ENCODE measurements around the gene LRRC8E. TPM values are rescaled to one million over a fixed set of nuclear protein-coding genes. Genes with fewer than 3 reads are reported as not detected.

The LRRC8E gene
- total RNA-seq, 1 donor from 2014 or later: 6.6 TPM

DNA sequence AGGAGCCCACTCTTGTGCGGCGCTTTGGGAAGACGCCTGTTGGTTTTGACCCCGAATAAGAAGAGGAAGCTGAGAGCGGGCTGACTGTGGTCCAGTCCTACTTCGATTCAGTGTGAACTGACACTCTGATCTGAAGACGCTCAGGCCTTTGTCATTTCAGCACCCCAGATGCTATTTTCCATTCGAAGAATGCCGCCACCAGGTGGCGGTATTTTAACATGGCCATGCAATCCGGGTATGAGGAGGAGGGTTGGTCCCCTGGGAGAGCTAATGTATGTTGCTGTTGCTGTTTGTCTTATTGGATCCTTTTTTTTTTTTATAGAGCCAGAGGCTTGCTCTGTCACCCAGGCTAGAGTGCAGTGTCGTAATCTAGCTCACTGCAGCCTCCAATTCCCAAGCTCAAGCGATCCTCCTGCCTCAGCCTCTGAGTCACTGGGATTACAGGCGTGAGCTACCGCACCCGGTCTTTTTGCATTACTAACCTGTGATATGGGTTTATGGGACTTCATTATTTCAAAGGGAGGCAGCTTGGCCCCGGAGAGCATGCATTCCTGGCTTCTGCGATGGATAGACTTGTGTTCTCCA lies 56.0 kb downstream of the LRRC8E start:
- peak overlapping the region; percentile 87 for H3K4me3 ChIP-seq (ENCODE audit: insufficient read depth, low read depth, low read length)
- peak overlapping the region; percentile 77 for H2AFZ ChIP-seq (ENCODE audit: low read depth, low read length)
- DNase-seq (ENCODE audit: low read depth) (peak; percentile 57), FAIRE-seq (no peak)
- H3K4me1 ChIP-seq (ENCODE audit: insufficient read depth, low read length): peaks cover 13% of the 10 kb centered on the region
- peak overlapping the region; percentile 82 for H3K27ac ChIP-seq (ENCODE audit: low read depth, low read length)
- H4K20me1 ChIP-seq (ENCODE audit: insufficient read depth, low read length): peaks cover 17% of the 10 kb centered on the region
- Mint-ChIP-seq H3K4me1 (ENCODE audit: low read depth, unreplicated experiment) (peaks cover 5% of the 10 kb centered on the region), H3K27ac (ENCODE audit: unreplicated experiment) (peak overlapping the region; percentile 98), H3K9me3 (ENCODE audit: unreplicated experiment) (peaks cover 3% of the 10 kb centered on the region), H3K36me3 (ENCODE audit: low read depth, unreplicated experiment) (peaks cover 8% of the 10 kb centered on the region), H3K27me3 (ENCODE audit: low read depth, unreplicated experiment) (no peaks in the 10 kb centered on the region), H3K4me3 (ENCODE audit: unreplicated experiment) (peak overlapping the region; percentile 95)
- peaks cover 7% of the 10 kb centered on the region for H3K36me3 ChIP-seq (ENCODE audit: insufficient read depth, low read length)
- H3K79me2 ChIP-seq (ENCODE audit: insufficient read depth, low read length): peaks cover 32% of the 10 kb centered on the region
- peak; percentile 92 for TF ChIP-seq CTCF (IDR thresholded peaks at IDR 0.05; ENCODE audit: insufficient read depth, low read depth, low read length)
- no peak for TF ChIP-seq EZH2 (IDR thresholded peaks at IDR 0.05; ENCODE audit: insufficient read depth, low read length)
- H3K9ac ChIP-seq (ENCODE audit: low read length): peak overlapping the region; percentile 96
- no peaks in the 10 kb centered on the region for H3K9me3 ChIP-seq (ENCODE audit: insufficient read depth, low read depth, low read length)
- peak overlapping the region; percentile 98 for H3K4me2 ChIP-seq (ENCODE audit: low read length)
- H3K27me3 ChIP-seq (ENCODE audit: insufficient read depth, low read length): no peaks in the 10 kb centered on the region

- no peak overlapping the region for H3K27ac ChIP-seq (ENCODE audit: low read depth, low read length)
- H3K27me3 ChIP-seq (ENCODE audit: insufficient read depth, low read length): no peaks in the 10 kb centered on the region
- no peaks in the 10 kb centered on the region for H3K27me3 Mint-ChIP-seq (ENCODE audit: low read depth, unreplicated experiment)
- H3K27ac Mint-ChIP-seq (ENCODE audit: unreplicated experiment): no peak overlapping the region
- H3K4me3 Mint-ChIP-seq (ENCODE audit: unreplicated experiment): no peak overlapping the region
- DNase-seq (ENCODE audit: low read depth) (peak; percentile 37), FAIRE-seq (no peak)
- H2AFZ ChIP-seq (ENCODE audit: low read depth, low read length): no peak overlapping the region
- peaks cover 8% of the 10 kb centered on the region for H4K20me1 ChIP-seq (ENCODE audit: insufficient read depth, low read length)
- TF ChIP-seq EZH2 (IDR thresholded peaks at IDR 0.05; ENCODE audit: insufficient read depth, low read length) (no peak), CTCF (IDR thresholded peaks at IDR 0.05; ENCODE audit: insufficient read depth, low read depth, low read length) (no peak)
- H3K36me3 ChIP-seq (ENCODE audit: insufficient read depth, low read length): no peaks in the 10 kb centered on the region
- H3K4me2 ChIP-seq (ENCODE audit: low read length): no peak overlapping the region
- H3K9ac ChIP-seq (ENCODE audit: low read length): no peak overlapping the region
- H3K4me3 ChIP-seq (ENCODE audit: insufficient read depth, low read depth, low read length): no peak overlapping the region
- no peaks in the 10 kb centered on the region for H3K9me3 ChIP-seq (ENCODE audit: insufficient read depth, low read depth, low read length)
- peaks cover 4% of the 10 kb centered on the region for H3K79me2 ChIP-seq (ENCODE audit: insufficient read depth, low read length)
- H3K36me3 Mint-ChIP-seq (ENCODE audit: low read depth, unreplicated experiment): peaks cover 5% of the 10 kb centered on the region
- no peaks in the 10 kb centered on the region for H3K4me1 Mint-ChIP-seq (ENCODE audit: low read depth, unreplicated experiment)
- H3K4me1 ChIP-seq (ENCODE audit: insufficient read depth, low read length): peaks cover 5% of the 10 kb centered on the region
- H3K9me3 Mint-ChIP-seq (ENCODE audit: unreplicated experiment): peaks cover 3% of the 10 kb centered on the region
Observed at GRCh38 chr19:7947939-7948338, 59.6 kb downstream of the LRRC8E start.

Other genes starting within 250 kb of the LRRC8E start
- gene RETN, start 219.5 kb upstream of the LRRC8E start, total RNA-seq: not detected in 2 replicates
- gene MCEMP1, start 211.4 kb upstream of the LRRC8E start, total RNA-seq: not detected in 2 replicates
- gene TRAPPC5, start 207.7 kb upstream of the LRRC8E start, total RNA-seq: 110 and 121 TPM in 2 replicates
- gene FCER2, start 186.4 kb upstream of the LRRC8E start, total RNA-seq: not detected in 2 replicates
- gene CLEC4G, start 156.4 kb upstream of the LRRC8E start, total RNA-seq: not detected in 2 replicates
- gene CD209, start 141.0 kb upstream of the LRRC8E start, total RNA-seq: not detected in 2 replicates
- gene CLEC4M, start 125.3 kb upstream of the LRRC8E start, total RNA-seq: not detected in 2 replicates
- gene EVI5L, start 58.3 kb upstream of the LRRC8E start, total RNA-seq: 22.1 and 25.7 TPM in 2 replicates
- gene PRR36, start 14.1 kb upstream of the LRRC8E start, total RNA-seq: 0.55 and 1.3 TPM in 2 replicates
- 20.9 and 22.9 TPM in 2 replicates for gene MAP2K7, start 15.4 kb downstream of the LRRC8E start, total RNA-seq
- gene TGFBR3L, start 26.3 kb downstream of the LRRC8E start, total RNA-seq: 2.8 and 4.6 TPM in 2 replicates
- gene SNAPC2, start 31.8 kb downstream of the LRRC8E start, total RNA-seq: 14.7 and 15.2 TPM in 2 replicates
- gene CTXN1, start 37.6 kb downstream of the LRRC8E start, total RNA-seq: 49.5 and 55.9 TPM in 2 replicates
- gene TIMM44, start 55.2 kb downstream of the LRRC8E start, total RNA-seq: 60.5 and 71.1 TPM in 2 replicates
- gene ELAVL1, start 117.1 kb downstream of the LRRC8E start, total RNA-seq: 107 TPM in 2 replicates
- gene CCL25, start 164.2 kb downstream of the LRRC8E start, total RNA-seq: not detected in 2 replicates

Data from astrocyte (in vitro differentiated cells and primary cell).